GM19328 (cell line): ENCODE data around the gene ZNF618.

Experiments
- ATAC-seq: cut with Tn5 transposase; IDR thresholded peaks from one replicate; pipeline ENCODE4 v1.9.1; 2021; ENCODE audit warnings: mild to moderate bottlenecking, moderate library complexity; ENCODE audit not compliant: unreplicated experiment

The ZNF618 gene

GRCh38 chr9:113933671-113934070 lies 57.6 kb downstream of the ZNF618 start:
- ATAC-seq, result no peak

DNA sequence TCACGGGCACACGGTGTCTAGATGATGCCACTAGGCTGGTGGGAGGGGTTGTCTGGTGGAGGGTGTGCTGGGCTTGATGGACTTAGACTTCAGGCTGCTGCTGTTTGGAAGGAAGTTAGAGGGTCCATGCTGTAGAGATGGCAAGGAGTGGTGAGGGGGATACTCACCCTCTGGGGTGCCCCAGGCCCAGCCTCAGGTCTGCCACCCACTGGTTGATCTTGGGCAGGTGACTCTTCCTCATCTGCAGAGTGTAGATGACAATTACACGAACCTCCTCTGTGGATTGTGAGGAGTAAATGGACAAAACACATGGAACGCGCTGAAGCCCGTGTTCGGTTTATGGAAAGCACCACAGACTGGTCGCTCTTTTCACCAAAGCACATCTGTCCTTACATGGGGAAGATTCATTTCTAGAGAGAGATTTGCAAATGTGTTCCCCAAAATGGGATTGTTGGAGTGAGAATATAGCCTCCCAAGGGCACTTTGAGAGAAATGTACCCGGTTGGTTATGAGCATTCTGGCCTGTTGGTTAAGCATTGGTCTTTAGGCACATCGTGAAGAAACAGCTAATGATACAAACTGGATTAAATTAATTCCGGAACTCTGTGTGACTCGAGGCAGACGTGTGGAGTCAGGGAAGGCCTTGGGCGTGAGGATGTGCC lies 58.2 kb downstream of the ZNF618 start:
- no peak for ATAC-seq

DNA sequence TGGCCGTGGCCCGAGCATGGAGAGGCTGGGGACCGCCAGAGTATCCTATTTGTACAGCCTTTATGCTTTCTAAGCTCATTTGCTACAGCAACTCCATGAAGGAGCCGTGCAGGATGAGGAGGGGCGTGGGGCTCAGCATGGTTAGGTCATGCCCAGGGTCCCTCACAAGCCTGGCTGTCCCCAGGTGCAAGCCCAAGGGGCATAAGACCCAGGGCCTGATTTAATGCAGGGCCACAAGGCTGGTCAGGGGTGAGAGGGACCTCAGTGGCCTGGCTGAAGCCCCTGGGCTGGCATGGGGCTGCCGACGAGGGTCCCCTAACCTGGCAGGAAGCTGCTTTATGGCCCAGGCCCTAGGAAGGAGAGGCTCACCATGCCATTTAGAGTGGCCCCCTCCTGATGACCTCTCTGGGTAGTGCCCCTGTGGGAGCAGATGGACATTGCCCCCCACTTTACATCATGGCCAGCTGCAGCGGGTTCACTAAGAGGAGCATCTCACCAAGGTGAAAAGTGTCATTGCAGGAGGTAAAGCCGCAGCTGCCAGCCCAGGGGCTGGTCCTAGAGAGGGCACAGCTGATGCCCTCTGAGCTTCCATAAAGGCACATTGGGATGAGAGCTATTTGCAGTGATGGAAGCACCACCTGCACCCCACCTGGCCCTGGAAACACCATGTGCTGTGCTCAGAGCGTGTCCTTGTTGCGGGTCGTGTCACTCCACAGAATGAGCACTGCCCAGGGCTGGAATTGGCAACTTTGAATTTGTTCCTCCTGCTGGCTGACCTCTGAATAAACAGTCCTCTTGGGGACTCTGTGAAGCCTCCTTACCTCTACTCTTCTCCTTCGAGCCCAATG lies 58.9 kb downstream of the ZNF618 start:
- ATAC-seq, result no peak

GRCh38 chr9:113935677-113936380 lies 59.7 kb downstream of the ZNF618 start:
- ATAC-seq, result no peak

GRCh38 chr9:113940077-113940476 lies 64.0 kb downstream of the ZNF618 start:
- ATAC-seq, result no peak

DNA sequence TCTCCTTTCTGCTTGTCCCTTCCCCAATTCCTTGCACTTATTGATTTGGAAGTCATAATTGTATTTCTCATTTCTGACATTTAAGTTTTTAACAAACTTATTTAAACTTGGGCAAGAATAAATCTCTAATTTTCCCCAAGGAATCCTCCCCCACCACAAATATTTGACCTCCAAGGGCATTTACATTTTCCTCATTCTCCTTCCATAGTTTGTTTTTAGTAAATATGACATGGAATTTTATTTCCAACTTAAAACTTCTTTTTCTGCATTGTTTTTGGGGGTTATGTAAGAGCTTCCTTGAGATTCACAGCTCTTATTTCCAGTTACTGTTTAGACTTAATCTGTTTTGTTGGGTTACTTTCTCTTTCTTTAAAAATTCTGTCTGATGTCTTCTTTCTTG lies 64.9 kb downstream of the ZNF618 start:
- no peak for ATAC-seq

GRCh38 chr9:113941526-113941925 lies 65.4 kb downstream of the ZNF618 start:
- no peak for ATAC-seq

DNA sequence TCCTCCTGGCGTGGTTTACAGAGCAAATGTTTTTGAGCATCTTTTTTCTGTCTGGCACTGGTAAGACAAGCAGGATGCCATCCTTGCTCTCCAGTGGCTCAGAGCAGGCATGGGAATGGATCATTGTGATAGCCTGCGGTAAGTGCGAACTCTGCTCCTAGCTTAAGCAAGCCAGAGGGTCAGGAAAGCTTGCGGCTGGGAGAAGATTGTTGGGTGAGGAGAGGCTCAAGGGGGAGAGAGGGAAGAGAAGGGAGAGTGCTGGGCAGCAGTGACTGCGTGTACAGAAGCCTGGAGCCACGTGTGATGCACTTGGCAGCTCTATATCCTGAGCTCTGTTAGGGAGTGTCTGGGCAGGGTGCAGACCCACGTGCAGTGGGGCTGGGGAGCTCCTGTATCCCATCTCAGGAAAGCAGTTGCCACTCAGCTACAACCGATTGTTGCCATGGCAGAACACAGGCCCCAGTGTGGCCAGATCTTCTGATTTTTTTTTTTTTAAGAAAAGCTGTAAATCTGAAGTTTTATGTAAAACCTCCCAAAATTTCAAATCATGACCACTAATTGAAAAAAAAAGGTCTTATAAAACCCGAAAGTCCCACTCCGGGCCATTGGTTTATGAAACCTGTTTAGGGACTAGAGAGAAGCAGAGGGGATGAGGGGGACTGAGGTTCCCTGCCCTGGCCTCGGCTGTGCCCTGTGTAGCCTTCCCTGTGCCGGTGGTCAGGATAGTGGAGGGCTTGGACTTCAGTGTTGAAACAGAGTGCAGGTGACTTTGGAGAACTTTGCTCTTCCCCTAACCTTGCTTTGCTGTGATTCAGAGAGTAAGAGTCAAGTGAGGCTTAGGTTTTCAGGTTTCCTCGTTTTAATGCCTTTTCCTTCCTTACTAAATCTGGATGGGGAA lies 67.3 kb downstream of the ZNF618 start:
- no peak for ATAC-seq

- no peak for ATAC-seq
These were observed 69.7 kb downstream of the ZNF618 start for GRCh38 chr9:113945784-113946183.

GRCh38 chr9:113946496-113947115 lies 70.5 kb downstream of the ZNF618 start:
- no peak for ATAC-seq

GRCh38 chr9:113947941-113948340 lies 71.8 kb downstream of the ZNF618 start:
- no peak for ATAC-seq

DNA sequence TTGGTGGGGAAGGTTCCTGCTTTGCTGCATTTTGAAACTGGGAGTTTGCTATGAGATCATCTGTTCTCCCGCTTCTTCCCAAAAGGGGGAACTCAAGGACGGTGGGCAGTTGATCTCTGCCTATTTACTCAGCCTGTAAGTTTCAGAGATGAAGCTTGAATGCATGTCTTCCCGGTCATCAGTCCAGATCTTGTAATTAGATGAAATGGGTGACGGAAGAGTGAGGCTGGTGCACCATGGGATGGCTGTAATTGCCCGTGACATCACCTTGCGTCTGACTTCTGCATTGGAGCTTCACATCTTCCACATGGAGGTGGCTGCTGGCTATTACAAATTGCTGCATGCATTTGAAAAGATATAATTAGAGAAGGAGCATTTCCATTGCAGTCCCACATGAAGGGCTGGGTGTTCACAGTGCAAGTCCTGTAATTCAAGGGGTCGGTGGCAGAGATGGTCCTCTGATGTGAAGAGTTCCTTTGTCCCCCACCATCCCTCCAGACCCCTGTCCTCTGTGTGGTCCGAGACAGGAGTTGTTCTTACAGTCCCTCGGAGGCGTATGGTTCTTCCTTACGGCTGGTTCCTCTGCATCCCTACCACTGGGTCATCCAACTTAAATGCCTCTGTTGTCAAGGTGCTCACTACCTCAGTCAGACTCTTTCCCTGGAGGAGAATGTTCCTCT lies 72.9 kb downstream of the ZNF618 start:
- no peak for ATAC-seq

GRCh38 chr9:113949571-113950078 lies 73.5 kb downstream of the ZNF618 start:
- no peak for ATAC-seq

DNA sequence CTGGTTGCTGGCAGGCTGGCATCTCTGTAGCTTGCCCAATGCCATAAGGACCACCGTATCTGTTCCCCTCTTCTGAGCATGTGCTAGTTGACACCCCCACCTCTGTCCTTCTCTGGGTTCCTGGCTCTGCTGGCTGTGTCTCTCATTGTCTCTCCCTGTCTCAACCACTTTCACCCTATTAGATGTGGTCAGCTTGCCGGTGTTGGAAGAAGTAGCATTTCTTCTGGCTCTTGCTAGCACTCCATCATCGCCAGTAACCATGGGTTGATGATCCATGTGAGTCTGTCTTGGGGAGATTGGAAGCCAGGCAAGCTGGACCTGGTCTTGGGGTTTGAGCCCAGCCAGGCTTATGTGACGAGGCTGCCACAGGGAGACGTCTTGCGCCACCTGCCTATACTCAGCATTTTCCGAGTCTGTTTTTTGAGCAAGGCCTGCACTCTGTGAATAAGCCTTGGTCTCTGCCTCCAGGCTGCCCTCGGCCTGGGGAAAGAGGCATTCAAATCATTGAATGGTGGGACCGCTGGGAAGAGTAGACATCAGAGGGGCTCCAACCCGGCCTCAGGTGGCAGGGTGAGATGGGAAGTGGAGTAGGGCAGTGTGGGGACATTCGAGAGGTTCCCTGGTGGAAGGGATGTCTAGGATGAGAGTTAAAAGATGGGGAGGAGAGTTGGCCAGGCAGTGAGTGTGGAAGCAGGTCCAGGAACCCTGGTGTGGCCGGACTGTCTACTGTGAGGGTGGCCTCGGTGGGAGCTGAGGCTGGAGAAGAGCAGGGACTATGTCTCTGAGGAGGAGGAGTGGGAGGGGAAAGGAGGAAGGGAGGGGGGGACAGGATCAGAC lies 74.3 kb downstream of the ZNF618 start:
- no peak for ATAC-seq

DNA sequence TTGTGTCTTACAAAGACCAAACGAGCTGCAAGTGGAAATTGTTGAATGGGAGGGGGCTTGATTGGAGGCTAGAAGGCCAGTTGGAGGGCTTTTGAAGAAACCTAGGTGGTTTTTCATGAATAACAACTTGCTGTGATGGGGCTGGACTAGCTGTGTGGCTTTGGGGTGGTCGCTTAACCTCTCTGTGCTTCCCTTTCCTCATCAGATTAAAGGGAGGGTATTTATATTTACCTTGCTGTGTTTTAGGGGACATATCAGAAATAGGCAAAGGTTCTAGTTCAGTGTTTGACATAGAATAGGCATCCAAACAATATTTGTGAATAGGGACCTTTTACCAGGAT lies 74.9 kb downstream of the ZNF618 start:
- no peak for ATAC-seq

DNA sequence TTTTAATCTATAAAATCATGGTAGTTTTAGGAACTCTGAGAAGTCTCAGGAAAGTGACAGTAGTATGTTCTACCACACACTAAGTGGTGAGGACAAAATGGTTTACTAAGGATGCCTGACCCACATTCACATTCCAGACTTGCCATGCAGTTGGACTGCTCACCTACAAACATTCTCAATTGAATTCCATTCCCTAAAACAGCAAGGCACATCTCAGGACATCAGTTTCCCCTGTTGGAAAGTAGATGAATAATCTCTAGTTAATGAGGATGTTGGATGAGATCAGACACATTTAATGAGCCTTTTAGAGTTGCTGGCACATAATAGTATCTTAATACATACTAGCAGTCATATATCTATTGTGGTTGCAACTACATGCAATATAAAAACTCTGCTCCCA lies 76.6 kb downstream of the ZNF618 start:
- no peak for ATAC-seq

DNA sequence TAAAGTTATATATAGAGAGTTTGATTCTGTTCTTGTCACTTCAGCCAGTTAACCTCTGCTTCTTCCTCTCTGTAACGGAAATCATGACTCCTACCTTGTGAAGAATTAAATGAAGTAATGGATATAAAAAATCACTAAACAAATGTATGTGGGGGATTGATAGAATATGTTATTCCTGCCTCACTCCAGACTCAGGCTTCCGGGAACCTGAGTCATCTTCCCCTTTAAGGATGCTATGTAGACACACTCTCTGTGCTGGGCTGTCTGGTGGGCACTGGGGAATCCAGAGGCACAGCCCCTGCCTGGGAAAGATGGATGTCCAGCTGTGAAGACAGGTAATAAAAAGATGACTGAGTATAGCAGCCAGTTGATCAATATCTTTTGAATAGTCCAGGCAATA lies 77.4 kb downstream of the ZNF618 start:
- ATAC-seq, result no peak

GRCh38 chr9:113954591-113954990 lies 78.5 kb downstream of the ZNF618 start:
- ATAC-seq, result no peak
